IPS DF 6.9 (cell line): Measurements from ENCODE around the gene ERCC6.

Experiments
- DNase-seq: peaks from one replicate; pipeline ENCODE4 v3.0.0-alpha.2; 2013; ENCODE audit warnings: low read depth, low spot score
- H3K27ac ChIP-seq: one replicate; pipeline ENCODE4 v1.5.1; 2013; ENCODE audit warnings: low read length, control low read depth
- H3K27me3 ChIP-seq: 2 replicates; pipeline ENCODE4 v1.6.1; 2013; ENCODE audit warnings: mild to moderate bottlenecking, low read length; ENCODE audit not compliant: control insufficient read depth, insufficient read depth
- H3K36me3 ChIP-seq: 2 replicates; pipeline ENCODE4 v1.6.1; 2013; ENCODE audit warnings: low read length; ENCODE audit not compliant: control insufficient read depth, insufficient read depth
- H3K4me1 ChIP-seq: 2 replicates; pipeline ENCODE4 v1.6.1; 2013; ENCODE audit warnings: low read length; ENCODE audit not compliant: control insufficient read depth, insufficient read depth
- H3K4me3 ChIP-seq: 2 replicates; pipeline ENCODE4 v1.5.1; 2013; ENCODE audit warnings: mild to moderate bottlenecking, low read length
- H3K9me3 ChIP-seq: 2 replicates; pipeline ENCODE4 v1.6.1; 2013; ENCODE audit warnings: low read length, inconsistent platforms; ENCODE audit not compliant: control insufficient read depth, insufficient read depth
- WGBS: extraction: QIAGEN DNeasy Blood & Tissue Kit; methylation state at CpG from one replicate; pipeline ENCODE4 v1.1.7; 2013; ENCODE audit warnings: mixed read lengths, missing lambda C conversion rate; ENCODE audit not compliant: insufficient read length, insufficient coverage; 5-methylcytosine and 5-hydroxymethylcytosine counted together

The ERCC6 gene

DNA sequence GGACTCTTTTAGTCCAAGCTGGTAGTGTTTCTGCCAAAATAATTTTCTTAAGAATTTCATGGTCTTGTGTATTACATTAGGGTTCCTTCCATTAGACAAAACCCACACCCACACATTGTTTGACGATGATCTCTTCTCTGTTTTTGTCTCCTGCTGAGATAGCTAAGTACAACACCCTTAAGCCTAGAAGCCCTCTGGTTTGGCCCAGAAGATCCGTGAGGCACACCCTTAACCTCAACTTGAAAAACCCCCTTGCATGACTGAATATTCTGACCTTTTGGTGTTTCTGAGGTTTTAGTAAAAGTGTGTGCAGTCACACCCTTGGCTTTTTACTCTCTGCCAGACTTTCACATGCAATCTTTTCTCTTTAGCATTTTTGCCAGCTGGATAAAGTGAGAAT lies 29.3 kb upstream of the ERCC6 start:
- Histone ChIP-seq H3K27me3 (no peaks in the 10 kb centered on the region; the same call in 1 of the 2 replicates), H3K9me3 (no peaks in the 10 kb centered on the region), H3K27ac (no peak overlapping the region), H3K4me1 (no peaks in the 10 kb centered on the region), H3K36me3 (no peaks in the 10 kb centered on the region), H3K4me3 (no peak overlapping the region)
- DNase-seq, result no peak
- WGBS, result no CpG with 5 or more reads among the region's 2 CpGs

DNA sequence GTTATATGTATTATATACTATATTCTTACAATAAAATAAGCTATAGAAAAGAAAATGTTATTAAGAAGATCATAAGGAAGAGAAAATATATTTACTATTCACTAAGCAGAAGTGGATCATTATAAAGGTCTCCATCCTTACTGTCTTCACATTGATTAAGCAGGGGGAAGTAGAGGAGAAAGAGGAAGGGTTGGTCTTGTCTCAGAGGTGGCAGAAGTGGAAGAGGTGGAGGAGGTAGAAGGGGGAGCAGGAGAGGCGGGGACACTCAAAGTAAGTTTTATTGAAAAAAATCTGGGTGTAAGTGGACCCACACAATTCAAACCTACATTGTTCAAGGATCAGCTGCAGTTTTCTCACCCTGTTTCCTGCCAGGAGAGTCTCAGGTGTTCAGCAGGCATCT lies 28.9 kb upstream of the ERCC6 start:
- no CpG with 5 or more reads among the region's 1 CpG for WGBS
- Histone ChIP-seq H3K27ac (no peak overlapping the region), H3K4me3 (no peak overlapping the region), H3K9me3 (no peaks in the 10 kb centered on the region), H3K36me3 (no peaks in the 10 kb centered on the region), H3K27me3 (no peaks in the 10 kb centered on the region; the same call in 1 of the 2 replicates), H3K4me1 (no peaks in the 10 kb centered on the region)
- no peak for DNase-seq

DNA sequence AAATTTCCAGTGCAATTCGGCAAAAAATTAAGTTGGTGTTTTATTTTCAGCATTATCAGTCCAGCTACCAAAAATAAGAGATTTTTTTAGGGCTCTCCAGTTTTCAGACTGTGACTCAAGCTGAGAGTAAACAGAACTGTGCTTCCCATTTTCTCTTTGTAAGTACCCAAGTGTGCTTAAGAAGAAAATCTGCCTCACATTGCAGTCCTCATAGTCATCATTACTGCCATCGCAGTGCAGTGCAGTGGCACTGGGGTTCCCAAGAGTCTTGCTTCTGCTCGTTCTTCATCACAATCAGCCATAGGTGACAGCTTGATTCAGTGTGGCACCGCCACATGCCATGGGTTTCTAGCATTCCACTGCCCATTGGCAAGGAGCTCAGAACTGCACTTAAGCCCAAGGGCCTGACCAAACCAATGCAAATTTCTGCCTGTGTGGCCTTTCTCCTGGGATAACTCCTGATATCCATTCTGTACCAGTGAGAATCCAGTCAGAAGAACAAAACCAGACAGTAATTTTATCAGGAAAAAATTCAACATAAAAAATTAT lies 25.6 kb upstream of the ERCC6 start:
- DNase-seq, result no peak
- no CpG with 5 or more reads among the region's 4 CpGs for WGBS
- H3K36me3 ChIP-seq, result no peaks in the 10 kb centered on the region
- no peak overlapping the region for H3K27ac ChIP-seq
- no peak overlapping the region for H3K4me3 ChIP-seq
- H3K27me3 ChIP-seq, result no peaks in the 10 kb centered on the region
- H3K4me1 ChIP-seq, result no peaks in the 10 kb centered on the region
- no peaks in the 10 kb centered on the region for H3K9me3 ChIP-seq

DNA sequence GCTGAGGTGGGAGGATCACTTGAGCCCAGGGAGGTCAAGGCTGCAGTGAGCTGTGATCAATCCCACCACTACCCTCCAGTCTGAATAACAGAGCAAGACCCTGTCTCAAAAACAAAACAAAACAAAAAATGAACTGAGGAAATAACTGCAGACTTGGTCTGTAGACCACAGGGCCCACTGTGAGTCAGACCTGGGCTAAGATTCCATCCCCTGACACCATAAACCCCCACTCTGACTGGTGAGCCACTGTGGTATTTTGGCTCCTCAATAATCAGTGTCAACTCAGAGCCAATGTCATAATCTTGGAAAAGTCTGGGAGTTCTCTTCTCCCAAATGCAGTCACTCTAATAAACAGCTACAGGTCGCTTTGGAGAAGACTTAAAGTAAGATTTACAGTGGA lies 24.0 kb upstream of the ERCC6 start:
- Histone ChIP-seq H3K9me3 (no peaks in the 10 kb centered on the region), H3K4me3 (no peak overlapping the region), H3K27me3 (no peaks in the 10 kb centered on the region), H3K27ac (no peak overlapping the region), H3K4me1 (no peaks in the 10 kb centered on the region), H3K36me3 (no peaks in the 10 kb centered on the region)
- WGBS, result no CpG with 5 or more reads among the region's 1 CpG
- no peak for DNase-seq

DNA sequence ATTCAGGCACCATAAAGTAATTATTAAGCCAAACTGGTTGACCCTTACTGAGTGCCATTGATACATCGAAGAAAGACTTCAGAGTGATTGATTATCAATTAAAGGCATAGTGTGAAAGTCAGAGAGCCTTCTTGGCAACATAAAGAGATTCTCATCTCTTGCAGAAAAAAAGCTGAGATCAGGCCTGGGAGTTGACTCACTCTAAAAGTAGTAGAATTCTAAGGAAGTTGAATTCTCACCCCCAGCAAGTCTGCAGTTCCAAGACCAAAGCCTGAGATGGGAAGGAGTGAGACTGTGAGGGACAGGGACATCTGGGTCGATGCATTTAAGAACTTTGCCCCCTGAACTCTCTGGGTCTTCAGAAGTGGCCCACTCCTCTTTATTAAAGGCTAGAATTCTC lies 21.6 kb upstream of the ERCC6 start:
- no CpG with 5 or more reads among the region's 2 CpGs for WGBS
- no peaks in the 10 kb centered on the region for H3K4me1 ChIP-seq
- DNase-seq, result no peak
- H3K36me3 ChIP-seq, result no peaks in the 10 kb centered on the region
- H3K27ac ChIP-seq, result no peak overlapping the region
- no peak overlapping the region for H3K4me3 ChIP-seq
- H3K27me3 ChIP-seq, result no peaks in the 10 kb centered on the region
- no peaks in the 10 kb centered on the region for H3K9me3 ChIP-seq

DNA sequence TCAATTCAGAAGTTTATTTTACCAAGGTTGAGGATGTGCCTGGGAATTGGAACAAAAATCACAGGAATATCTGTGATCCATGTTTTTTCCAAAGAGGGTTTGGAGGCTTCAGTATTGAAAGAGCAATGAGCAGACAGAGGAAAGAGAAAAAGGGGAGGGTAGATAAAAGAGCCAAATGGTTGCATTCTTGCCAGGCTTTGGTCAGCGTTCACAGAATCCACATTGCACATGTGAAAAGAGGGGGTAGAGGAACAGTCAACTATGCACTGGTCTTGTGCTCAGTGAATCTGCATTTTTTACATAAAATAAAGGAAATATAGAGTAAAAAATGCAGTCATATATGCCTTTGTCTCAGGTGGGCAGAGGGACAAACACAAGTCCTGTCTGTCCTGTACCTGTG lies 20.6 kb upstream of the ERCC6 start:
- Histone ChIP-seq H3K4me1 (no peaks in the 10 kb centered on the region), H3K9me3 (no peaks in the 10 kb centered on the region), H3K27me3 (no peaks in the 10 kb centered on the region), H3K4me3 (no peak overlapping the region), H3K27ac (no peak overlapping the region), H3K36me3 (no peaks in the 10 kb centered on the region)
- no CpG with 5 or more reads among the region's 1 CpG for WGBS
- no peak for DNase-seq

DNA sequence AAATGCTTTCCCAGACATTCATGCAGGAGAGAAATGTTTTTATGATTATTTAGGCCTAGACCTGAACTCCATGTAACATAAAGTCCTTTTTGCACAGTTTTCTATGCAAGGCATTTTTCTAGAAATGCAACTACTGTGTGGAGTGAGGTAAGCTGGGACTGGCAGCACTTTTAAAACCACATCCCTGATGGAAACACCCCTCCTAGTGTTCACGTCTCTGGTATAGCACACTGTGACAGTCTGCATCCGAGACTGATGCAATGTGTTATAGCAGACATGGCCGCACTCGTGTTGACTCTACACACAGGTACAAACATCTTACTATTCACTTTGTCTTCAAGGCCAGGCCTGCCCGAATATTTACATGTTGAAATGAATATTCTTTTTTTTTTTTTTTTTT lies 19.3 kb upstream of the ERCC6 start:
- no peak for DNase-seq
- Histone ChIP-seq H3K4me1 (no peaks in the 10 kb centered on the region), H3K27ac (no peak overlapping the region), H3K4me3 (no peak overlapping the region), H3K27me3 (no peaks in the 10 kb centered on the region), H3K36me3 (no peaks in the 10 kb centered on the region), H3K9me3 (no peaks in the 10 kb centered on the region)
- WGBS, result no CpG with 5 or more reads among the region's 5 CpGs

DNA sequence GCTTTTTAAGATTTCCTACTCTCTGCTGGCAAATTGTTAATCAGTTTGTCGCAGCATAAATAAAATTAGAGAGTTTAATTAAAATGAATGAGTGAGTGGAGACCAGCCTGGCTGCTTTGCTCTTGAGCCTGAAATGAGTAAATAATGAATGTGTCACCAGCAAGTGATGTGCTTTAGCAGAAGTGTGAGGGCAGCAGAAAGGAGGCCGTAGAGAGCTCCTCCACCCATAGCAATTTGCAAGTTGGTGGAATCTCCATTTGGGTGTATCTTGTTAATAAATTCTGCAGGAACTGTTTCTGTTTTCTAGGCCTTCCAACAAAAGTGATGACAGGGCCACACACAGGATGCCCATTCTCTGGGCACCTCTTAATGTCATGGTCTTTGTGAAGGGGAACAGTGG lies 18.8 kb upstream of the ERCC6 start:
- Histone ChIP-seq H3K9me3 (no peaks in the 10 kb centered on the region), H3K27me3 (no peaks in the 10 kb centered on the region), H3K4me3 (no peak overlapping the region), H3K27ac (no peak overlapping the region), H3K36me3 (no peaks in the 10 kb centered on the region), H3K4me1 (no peaks in the 10 kb centered on the region)
- no peak for DNase-seq
- WGBS, result no CpG with 5 or more reads among the region's 2 CpGs

DNA sequence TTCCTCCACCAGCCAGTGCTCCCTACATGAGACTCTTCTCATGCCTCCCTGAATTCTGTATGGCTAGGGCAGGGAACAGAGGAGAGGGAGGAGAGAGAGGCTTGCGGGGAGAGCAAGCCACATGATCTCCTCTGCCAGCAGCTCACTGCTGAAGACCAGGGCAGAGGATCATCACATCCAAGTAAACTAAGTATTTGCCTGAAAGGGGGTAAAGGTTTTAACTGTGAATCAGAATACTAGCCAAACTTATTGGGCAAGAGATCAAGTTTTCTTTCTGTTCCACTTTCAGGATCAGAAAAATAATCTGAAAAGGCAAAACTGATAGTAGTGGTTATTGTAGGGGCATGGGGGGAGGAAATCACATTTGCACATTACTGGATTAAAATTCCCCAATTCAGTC lies 17.8 kb upstream of the ERCC6 start:
- Histone ChIP-seq H3K27ac (no peak overlapping the region), H3K9me3 (no peaks in the 10 kb centered on the region), H3K4me3 (no peak overlapping the region), H3K4me1 (no peaks in the 10 kb centered on the region), H3K36me3 (no peaks in the 10 kb centered on the region), H3K27me3 (no peaks in the 10 kb centered on the region)
- DNase-seq, result no peak
- no CpG with 5 or more reads among the region's 1 CpG for WGBS

DNA sequence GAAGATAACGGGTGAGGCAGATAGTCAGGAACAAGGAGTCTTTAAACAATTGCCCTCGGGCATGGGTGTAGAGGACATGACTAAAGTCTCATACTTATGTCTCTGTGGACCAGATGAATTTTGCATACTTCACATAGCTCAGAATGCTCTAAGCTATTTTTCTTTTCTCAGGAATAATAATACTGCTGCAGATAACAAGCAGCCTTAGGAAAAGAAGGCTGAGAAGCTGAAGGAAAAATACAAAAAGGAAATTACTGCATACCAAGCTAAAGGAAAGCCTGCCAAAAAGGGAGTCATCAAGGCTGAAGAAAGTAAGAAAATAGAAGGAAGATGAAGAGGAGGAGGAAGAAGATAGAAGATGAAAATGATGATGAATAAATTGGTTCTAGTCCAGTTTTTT lies 13.4 kb upstream of the ERCC6 start:
- Histone ChIP-seq H3K9me3 (no peaks in the 10 kb centered on the region), H3K4me1 (no peaks in the 10 kb centered on the region), H3K27ac (no peak overlapping the region), H3K27me3 (no peaks in the 10 kb centered on the region), H3K4me3 (no peak overlapping the region), H3K36me3 (no peaks in the 10 kb centered on the region)
- DNase-seq, result no peak
- no CpG with 5 or more reads among the region's 2 CpGs for WGBS

DNA sequence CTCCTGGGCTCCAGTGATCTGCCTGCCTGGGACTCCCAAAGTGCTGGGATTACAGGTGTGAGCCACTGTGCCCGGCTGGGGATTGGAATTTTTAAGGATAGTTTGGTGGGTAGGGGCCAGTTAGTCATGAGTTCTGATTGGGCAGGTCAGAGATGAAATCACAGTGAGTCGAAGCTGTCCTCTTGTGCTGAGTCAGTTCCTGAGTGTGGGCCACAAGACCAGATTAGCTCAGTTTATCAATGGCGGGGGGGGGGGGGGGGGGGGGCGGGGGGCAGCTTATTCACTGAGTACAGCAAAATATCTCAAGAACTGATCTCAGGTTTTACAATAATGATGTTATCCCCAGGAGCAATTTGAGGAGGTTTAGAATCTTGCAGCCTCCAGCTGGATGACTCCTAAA lies 11.6 kb upstream of the ERCC6 start:
- Histone ChIP-seq H3K27me3 (no peaks in the 10 kb centered on the region), H3K36me3 (no peaks in the 10 kb centered on the region), H3K4me3 (no peak overlapping the region), H3K9me3 (no peaks in the 10 kb centered on the region), H3K27ac (no peak overlapping the region), H3K4me1 (no peaks in the 10 kb centered on the region)
- WGBS, result no CpG with 5 or more reads among the region's 4 CpGs
- DNase-seq, result no peak
